NT2/D1 (cell line): ENCODE results near the gene RHCG.

Experiments
- YY1 ChIP-seq: IDR thresholded peaks from 2 replicates; pipeline ENCODE4 v1.6.1; 2011; ENCODE audit not compliant: insufficient read length, insufficient read depth
- ZNF274 ChIP-seq: IDR thresholded peaks from 2 replicates; pipeline ENCODE4 v1.6.1; 2011; ENCODE audit warnings: mild to moderate bottlenecking, low read depth, low read length

DNA sequence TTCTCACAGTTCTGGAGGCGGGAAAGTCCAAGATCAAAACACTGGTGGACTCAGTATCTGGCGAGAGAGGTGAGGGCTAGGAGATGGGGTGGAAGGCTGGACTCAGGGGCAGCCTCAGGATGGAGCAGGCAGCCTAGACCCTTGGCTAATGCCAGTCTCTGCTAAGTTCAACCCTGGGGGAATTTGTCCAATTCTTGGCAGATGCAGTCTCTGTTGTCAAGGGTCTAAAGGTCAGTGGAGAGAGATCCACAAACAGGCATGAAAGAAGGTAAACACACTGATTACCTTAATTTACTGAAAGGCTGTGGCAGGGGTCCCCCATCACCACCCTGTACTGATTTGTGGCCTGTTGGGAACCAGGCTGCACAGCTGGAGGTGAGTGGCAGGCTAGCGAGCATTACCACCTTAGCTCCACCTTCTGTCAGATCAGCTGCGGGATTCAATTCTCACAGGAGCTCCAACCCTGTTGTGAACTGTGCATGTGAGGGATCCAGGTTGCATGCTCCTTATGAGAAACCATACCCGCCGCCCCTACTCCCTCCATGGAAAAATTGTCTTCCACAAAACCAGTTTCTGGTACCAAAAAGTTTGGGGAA, 32.5 kb upstream of the RHCG start:
- no peak for TF ChIP-seq YY1
- TF ChIP-seq ZNF274: no peak
